ENCODE data around the gene TRAF7.

DNA sequence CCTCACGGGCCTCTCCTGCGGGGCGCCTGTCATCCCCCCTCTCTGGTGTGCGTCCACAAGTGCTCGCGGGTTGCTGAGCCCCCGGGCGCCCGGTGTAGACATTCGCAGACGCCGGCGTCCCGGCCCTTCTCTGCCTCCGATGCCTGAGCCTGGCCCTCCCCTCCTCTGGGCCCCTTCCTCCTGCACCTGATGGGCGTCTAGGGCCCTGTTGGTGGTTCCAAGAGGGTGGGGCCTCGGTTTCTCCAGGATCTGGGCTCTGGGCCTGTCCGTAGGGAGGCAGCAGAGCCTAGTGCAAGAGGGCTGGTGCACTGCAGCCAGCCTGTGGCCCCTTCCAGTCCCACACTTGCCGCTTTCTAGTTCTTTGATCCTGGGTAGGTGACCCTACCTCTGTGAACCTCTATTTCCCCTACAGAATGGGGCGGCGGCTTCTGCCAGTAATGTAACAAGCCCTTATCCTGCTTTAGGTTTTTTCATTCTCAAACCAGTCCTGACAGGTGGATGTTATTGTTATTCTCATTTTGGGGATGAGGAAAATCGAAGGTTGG lies 68.4 kb downstream of the TRAF7 start:
- TF ChIP-seq, protein P1, sequence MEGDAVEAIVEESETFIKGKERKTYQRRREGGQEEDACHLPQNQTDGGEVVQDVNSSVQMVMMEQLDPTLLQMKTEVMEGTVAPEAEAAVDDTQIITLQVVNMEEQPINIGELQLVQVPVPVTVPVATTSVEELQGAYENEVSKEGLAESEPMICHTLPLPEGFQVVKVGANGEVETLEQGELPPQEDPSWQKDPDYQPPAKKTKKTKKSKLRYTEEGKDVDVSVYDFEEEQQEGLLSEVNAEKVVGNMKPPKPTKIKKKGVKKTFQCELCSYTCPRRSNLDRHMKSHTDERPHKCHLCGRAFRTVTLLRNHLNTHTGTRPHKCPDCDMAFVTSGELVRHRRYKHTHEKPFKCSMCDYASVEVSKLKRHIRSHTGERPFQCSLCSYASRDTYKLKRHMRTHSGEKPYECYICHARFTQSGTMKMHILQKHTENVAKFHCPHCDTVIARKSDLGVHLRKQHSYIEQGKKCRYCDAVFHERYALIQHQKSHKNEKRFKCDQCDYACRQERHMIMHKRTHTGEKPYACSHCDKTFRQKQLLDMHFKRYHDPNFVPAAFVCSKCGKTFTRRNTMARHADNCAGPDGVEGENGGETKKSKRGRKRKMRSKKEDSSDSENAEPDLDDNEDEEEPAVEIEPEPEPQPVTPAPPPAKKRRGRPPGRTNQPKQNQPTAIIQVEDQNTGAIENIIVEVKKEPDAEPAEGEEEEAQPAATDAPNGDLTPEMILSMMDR (IDR thresholded peaks at IDR 0.05): no peak
- no peak for TF ChIP-seq POLR2A (IDR thresholded peaks at IDR 0.05)
